AG04450 (cell line): ENCODE measurements around the gene B3GALT5. TPM values are rescaled to one million over a fixed set of nuclear protein-coding genes. Genes with fewer than 3 reads are reported as not detected.

Source experiments
- CTCF ChIA-PET: fragments of 300-600, 350-600 bp; formaldehyde crosslinking; extraction: SDS; loops from one replicate; lab custom pipeline; 2022; ENCODE audit warnings: antibody characterized with exemption, inconsistent platforms; lab: Charles Lee
- POLR2A ChIA-PET: fragments of 350-600 bp; formaldehyde crosslinking; extraction: SDS; loops from one replicate; lab custom pipeline; 2021; ENCODE audit warnings: antibody characterized with exemption, inconsistent platforms; lab: Yijun Ruan, JAX
- DNase-seq: peaks from one replicate; pipeline ENCODE4 v3.0.0-alpha.2; 2011; ENCODE audit warnings: low read depth, low spot score
- H3K27ac ChIP-seq: one replicate; pipeline ENCODE4 v1.5.1; 2012; ENCODE audit warnings: low read depth, low read length, control low read depth
- H3K27me3 ChIP-seq: one replicate; pipeline ENCODE4 v1.6.0; 2012; ENCODE audit warnings: low read length; ENCODE audit not compliant: control insufficient read depth, insufficient read depth
- H3K4me3 ChIP-seq: 2 replicates; pipeline ENCODE4 v1.5.1; 2011; ENCODE audit warnings: mild to moderate bottlenecking, low read depth, low read length, control low read depth
- H3K9me3 ChIP-seq: 2 replicates; pipeline ENCODE4 v1.5.1; 2012; ENCODE audit warnings: low read length; ENCODE audit not compliant: control insufficient read depth, insufficient read depth
- polyA plus RNA-seq: library from polyadenylated mRNA; depleted of rRNA; stranded (reverse); fragments of >200 nt; gene quantifications from 2 replicates; pipeline ENCODE4 v1.2.3, GENCODE V29; 2011
- TF ChIP-seq, protein P1 (sequence below): IDR thresholded peaks from 2 replicates; pipeline ENCODE4 v1.5.1; 2011; ENCODE audit warnings: low read depth, low read length, control low read depth, inconsistent platforms

Gene B3GALT5
- polyA plus RNA-seq, 1 experiment: 0.05 TPM

GRCh38 chr21:39690454-39690853 is 77.7 kb downstream of the B3GALT5 start:
- no peak for DNase-seq
- POLR2A ChIA-PET: no interaction called here
- Histone ChIP-seq H3K27ac (no peak overlapping the region), H3K27me3 (no peaks in the 10 kb centered on the region), H3K4me3 (no peak overlapping the region), H3K9me3 (no peaks in the 10 kb centered on the region)
- TF ChIP-seq, protein P1, sequence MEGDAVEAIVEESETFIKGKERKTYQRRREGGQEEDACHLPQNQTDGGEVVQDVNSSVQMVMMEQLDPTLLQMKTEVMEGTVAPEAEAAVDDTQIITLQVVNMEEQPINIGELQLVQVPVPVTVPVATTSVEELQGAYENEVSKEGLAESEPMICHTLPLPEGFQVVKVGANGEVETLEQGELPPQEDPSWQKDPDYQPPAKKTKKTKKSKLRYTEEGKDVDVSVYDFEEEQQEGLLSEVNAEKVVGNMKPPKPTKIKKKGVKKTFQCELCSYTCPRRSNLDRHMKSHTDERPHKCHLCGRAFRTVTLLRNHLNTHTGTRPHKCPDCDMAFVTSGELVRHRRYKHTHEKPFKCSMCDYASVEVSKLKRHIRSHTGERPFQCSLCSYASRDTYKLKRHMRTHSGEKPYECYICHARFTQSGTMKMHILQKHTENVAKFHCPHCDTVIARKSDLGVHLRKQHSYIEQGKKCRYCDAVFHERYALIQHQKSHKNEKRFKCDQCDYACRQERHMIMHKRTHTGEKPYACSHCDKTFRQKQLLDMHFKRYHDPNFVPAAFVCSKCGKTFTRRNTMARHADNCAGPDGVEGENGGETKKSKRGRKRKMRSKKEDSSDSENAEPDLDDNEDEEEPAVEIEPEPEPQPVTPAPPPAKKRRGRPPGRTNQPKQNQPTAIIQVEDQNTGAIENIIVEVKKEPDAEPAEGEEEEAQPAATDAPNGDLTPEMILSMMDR: no peak
- CTCF ChIA-PET: no interaction called here

- TF ChIP-seq, protein P1: no peak
- no peak for DNase-seq
- POLR2A ChIA-PET: no interaction called here
- CTCF ChIA-PET: no interaction called here
- H3K9me3 ChIP-seq: no peaks in the 10 kb centered on the region
- H3K27ac ChIP-seq: no peak overlapping the region
- H3K4me3 ChIP-seq: no peak overlapping the region
- H3K27me3 ChIP-seq: no peaks in the 10 kb centered on the region
These were observed 82.0 kb downstream of the B3GALT5 start for GRCh38 chr21:39694750-39695149.

GRCh38 chr21:39696196-39696595 is 83.5 kb downstream of the B3GALT5 start:
- no peaks in the 10 kb centered on the region for H3K27me3 ChIP-seq
- CTCF ChIA-PET: no interaction called here

DNA sequence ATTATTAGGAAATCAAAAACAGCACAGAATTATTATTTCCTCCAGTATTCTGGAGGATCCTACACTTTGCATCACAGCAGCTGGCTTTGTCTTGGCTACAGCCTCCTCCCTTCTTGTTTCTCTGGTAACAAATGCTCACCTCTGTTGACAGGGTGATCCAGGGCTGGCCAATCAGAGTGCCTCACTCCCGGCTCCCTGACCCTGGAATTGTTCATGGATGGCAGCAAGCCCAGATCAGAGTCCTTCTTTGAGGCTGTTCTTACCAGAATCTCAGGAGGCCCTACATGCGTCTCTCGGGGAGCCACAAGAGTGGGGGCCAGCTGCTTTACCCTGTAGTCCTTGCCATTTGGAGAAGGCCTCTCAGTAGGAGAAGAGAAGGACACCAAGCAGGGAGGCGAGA is 83.9 kb downstream of the B3GALT5 start:
- TF ChIP-seq, protein P1: no peak
- DNase-seq: no peak
- ChIA-PET POLR2A (no interaction called here), CTCF (no interaction called here)
- Histone ChIP-seq H3K4me3 (no peak overlapping the region), H3K27me3 (no peaks in the 10 kb centered on the region), H3K27ac (no peak overlapping the region), H3K9me3 (no peaks in the 10 kb centered on the region)

More at GRCh38 chr21:39696196-39696595, 83.5 kb downstream of the B3GALT5 start:
- Histone ChIP-seq H3K9me3 (no peaks in the 10 kb centered on the region), H3K4me3 (no peak overlapping the region), H3K27ac (no peak overlapping the region)
- DNase-seq: no peak
- TF ChIP-seq, protein P1: no peak
- POLR2A ChIA-PET: no interaction called here

GRCh38 chr21:39700318-39700717 is 87.6 kb downstream of the B3GALT5 start:
- no peaks in the 10 kb centered on the region for H3K27me3 ChIP-seq
- TF ChIP-seq, protein P1: no peak
- no peak for DNase-seq
- H3K9me3 ChIP-seq: no peaks in the 10 kb centered on the region
- H3K4me3 ChIP-seq: no peak overlapping the region
- H3K27ac ChIP-seq: no peak overlapping the region
- ChIA-PET POLR2A (no interaction called here), CTCF (no interaction called here)
